Suprapubic skin (tissue), 3 donors: ENCODE data around the gene ANTXR2.

Experiments
- CTCF ChIP-seq, 2 donors: fragments of 200-600 bp in 1 of 2; fragments of 450-650 bp in 1 of 2; sonication (generic) in 1 of 2; IDR thresholded peaks; one replicate each; pipeline ENCODE4 v1.5.1; 2016 to 2019; ENCODE audit warnings: antibody characterized with exemption in 2 of 2, mild to moderate bottlenecking in 1 of 2, moderate library complexity in 1 of 2
- POLR2AphosphoS5 ChIP-seq, 3 donors: sonication (generic); formaldehyde crosslinking; IDR thresholded peaks; one replicate each; pipeline ENCODE4 v1.6.1; 2017; ENCODE audit warnings: antibody characterized with exemption in 3 of 3

- TF ChIP-seq CTCF (IDR thresholded peaks at IDR 0.05) (no peak), POLR2AphosphoS5 (IDR thresholded peaks at IDR 0.05) (no peak)
These were observed 172.8 kb downstream of the ANTXR2 start for GRCh38 chr4:79900182-79900581.
